HEK293T (cell line): ENCODE results near the gene CSNK2A2.

Source experiments
- CTCF ChIA-PET: fragments of 350-600 bp; formaldehyde crosslinking; extraction: SDS; loops from one replicate; lab custom pipeline; 2021; ENCODE audit warnings: antibody characterized with exemption, inconsistent platforms; lab: Yijun Ruan, JAX
- POLR2A ChIA-PET: fragments of 350-600 bp; formaldehyde crosslinking; extraction: SDS; loops from one replicate; lab custom pipeline; 2020; ENCODE audit warnings: antibody characterized with exemption, inconsistent platforms; lab: Yijun Ruan, JAX
- DNase-seq: peaks from one replicate; pipeline ENCODE4 v3.0.0; 2012; ENCODE audit warnings: mixed read lengths; ENCODE audit errors: extremely low spot score
- ARNT ChIP-seq: fragments of 450-650 bp; IDR thresholded peaks from 2 replicates; pipeline ENCODE4 v1.6.1; 2017; ENCODE audit warnings: mild to moderate bottlenecking
- BHLHE40 ChIP-seq: fragments of 450-650 bp; IDR thresholded peaks from 2 replicates; pipeline ENCODE4 v1.6.1; 2016; ENCODE audit warnings: mild to moderate bottlenecking, moderate library complexity, borderline replicate concordance
- CTBP1 ChIP-seq: fragments of 450-650 bp; IDR thresholded peaks from 2 replicates; pipeline ENCODE4 v1.6.1; 2016; ENCODE audit warnings: borderline replicate concordance
- ELF4 ChIP-seq: fragments of 450-650 bp; IDR thresholded peaks from 2 replicates; pipeline ENCODE4 v1.6.1; 2017; ENCODE audit warnings: antibody characterized with exemption
- FOXA1 ChIP-seq: fragments of 450-650 bp; IDR thresholded peaks from 2 replicates; pipeline ENCODE4 v1.6.1; 2016; ENCODE audit warnings: mild to moderate bottlenecking
- FOXK2 ChIP-seq: fragments of 450-650 bp; IDR thresholded peaks from 2 replicates; pipeline ENCODE4 v1.6.1; 2016; ENCODE audit warnings: mild to moderate bottlenecking
- FOXM1 ChIP-seq: fragments of 450-650 bp; IDR thresholded peaks from 2 replicates; pipeline ENCODE4 v1.6.1; 2017; ENCODE audit warnings: mild to moderate bottlenecking, borderline replicate concordance
- HDGF ChIP-seq: fragments of 450-650 bp; IDR thresholded peaks from 2 replicates; pipeline ENCODE4 v1.6.1; 2017; ENCODE audit warnings: antibody characterized with exemption, borderline replicate concordance
- L3MBTL2 ChIP-seq: fragments of 450-650 bp; conservative IDR thresholded peaks from 2 replicates; pipeline ENCODE4 v1.6.1; 2016; ENCODE audit warnings: mild to moderate bottlenecking
- LEF1 ChIP-seq: fragments of 450-650 bp; IDR thresholded peaks from 2 replicates; pipeline ENCODE4 v1.6.1; 2017; ENCODE audit warnings: mild to moderate bottlenecking, borderline replicate concordance
- NFRKB ChIP-seq: fragments of 450-650 bp; IDR thresholded peaks from 2 replicates; pipeline ENCODE4 v1.6.1; 2016; ENCODE audit warnings: mild to moderate bottlenecking, moderate library complexity
- PKNOX1 ChIP-seq: fragments of 450-650 bp; IDR thresholded peaks from 2 replicates; pipeline ENCODE4 v1.6.1; 2016
- SP1 ChIP-seq: fragments of 450-650 bp; IDR thresholded peaks from 2 replicates; pipeline ENCODE4 v1.6.1; 2017
- SUZ12 ChIP-seq: fragments of 450-650 bp; IDR thresholded peaks from 2 replicates; pipeline ENCODE4 v1.6.1; 2016; ENCODE audit warnings: mild to moderate bottlenecking
- TARDBP ChIP-seq: fragments of 450-650 bp; IDR thresholded peaks from 2 replicates; pipeline ENCODE4 v1.6.1; 2016
- ZNF384 ChIP-seq: fragments of 450-650 bp; IDR thresholded peaks from 2 replicates; pipeline ENCODE4 v1.6.1; 2016

CSNK2A2 gene

GRCh38 chr16:58148526-58148925 lies 49.4 kb downstream of the CSNK2A2 start:
- DNase-seq = no peak
- TF ChIP-seq PKNOX1 (no peak), FOXA1 (no peak), ELF4 (no peak), BHLHE40 (no peak), L3MBTL2 (no peak)
- ChIA-PET POLR2A (interaction anchor here (0.6 to 6.2 kb wide), 2 partner anchors 17 to 20 kb away, joined by 3 to 24 read pairs; partner anchors contain the start of gene CFAP20), CTCF (no interaction called here)

- ChIA-PET POLR2A (interaction anchor here (0.6 to 6.2 kb wide), 2 partner anchors 16 to 19 kb away, joined by 3 to 24 read pairs; partner anchors contain the start of gene CFAP20), CTCF (no interaction called here)
- no peak for DNase-seq
- TF ChIP-seq L3MBTL2 (no peak), FOXA1 (no peak)
These were observed 49.8 kb downstream of the CSNK2A2 start for GRCh38 chr16:58148099-58148498.

DNA sequence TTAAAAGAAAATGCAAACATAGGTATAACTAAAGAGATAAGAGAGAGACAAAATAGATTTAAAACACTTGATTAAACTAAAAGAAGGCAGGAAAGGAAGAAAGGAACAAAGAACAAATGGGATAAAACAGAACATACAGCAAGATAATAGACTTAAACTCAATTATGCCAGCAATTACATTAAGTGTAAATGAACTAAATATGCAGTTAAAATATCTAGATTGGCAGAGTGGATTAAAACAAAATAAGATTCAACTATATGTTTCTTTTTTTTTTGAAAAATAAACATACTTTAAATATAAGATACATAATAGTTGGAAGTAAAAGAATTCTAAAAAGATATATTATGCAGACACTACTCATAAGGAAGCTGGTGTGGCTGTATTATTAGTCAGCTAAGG lies 59.1 kb downstream of the CSNK2A2 start:
- ChIA-PET CTCF (no interaction called here), POLR2A (interaction anchor here (1.1 kb wide), 1 partner anchor 10 kb away, joined by 3 read pairs; the partner anchor contains the start of gene CFAP20)
- no peak for DNase-seq

GRCh38 chr16:58137581-58137980 lies 60.3 kb downstream of the CSNK2A2 start:
- ChIA-PET CTCF (no interaction called here), POLR2A (interaction anchor here (1.1 kb wide), 1 partner anchor 8 kb away, joined by 3 read pairs; the partner anchor contains the start of gene CFAP20)
- no peak for TF ChIP-seq HDGF
- no peak for TF ChIP-seq TARDBP
- no peak for TF ChIP-seq SP1
- TF ChIP-seq FOXK2 = no peak
- no peak for TF ChIP-seq ZNF384
- TF ChIP-seq CTBP1 = no peak
- TF ChIP-seq FOXA1 = no peak
- TF ChIP-seq L3MBTL2 = no peak
- no peak for DNase-seq

More for the DNA sequence above, 59.1 kb downstream of the CSNK2A2 start:
- no peak for TF ChIP-seq ARNT
- no peak for TF ChIP-seq LEF1
- no peak for TF ChIP-seq SP1
- no peak for TF ChIP-seq SUZ12
- TF ChIP-seq ZNF384 = no peak
- TF ChIP-seq ELF4 = no peak
- TF ChIP-seq FOXM1 = no peak
- TF ChIP-seq FOXA1 = no peak
- no peak for TF ChIP-seq PKNOX1
- TF ChIP-seq NFRKB = no peak
- TF ChIP-seq FOXK2 = no peak
- TF ChIP-seq TARDBP = no peak
- TF ChIP-seq L3MBTL2 = no peak
- no peak for TF ChIP-seq HDGF
- TF ChIP-seq BHLHE40 = no peak
- TF ChIP-seq CTBP1 = no peak

GRCh38 chr16:58129097-58129936 lies 68.6 kb downstream of the CSNK2A2 start, which contains the start of gene CFAP20:
Gene CFAP20 (minus strand): TSS chr16:58129381. CDS start chr16:58129115, 266 bp downstream.
- CTCF ChIA-PET = interaction anchor here (0.6 to 2.4 kb wide), 4 partner anchors 8 to 239 kb away, joined by 3 to 7 read pairs (median 4); no protein-coding TSS in a partner anchor

GRCh38 chr16:58128711-58129096 lies 69.2 kb downstream of the CSNK2A2 start:
- TF ChIP-seq SUZ12 (no peak), ELF4 (no peak)
- no peak for DNase-seq
- POLR2A ChIA-PET = interaction anchor here (0.8 to 3.5 kb wide), 18 partner anchors 8 to 281 kb away, joined by 3 to 24 read pairs (median 4); partner anchors contain the start of gene MMP15
- CTCF ChIA-PET = interaction anchor here (2.4 kb wide), 1 partner anchor 96 kb away, joined by 7 read pairs; no protein-coding TSS in a partner anchor

More at GRCh38 chr16:58129097-58129936, 68.6 kb downstream of the CSNK2A2 start, which contains the start of gene CFAP20:
- POLR2A ChIA-PET = interaction anchor here (0.7 to 3.5 kb wide), 33 partner anchors 9 to 511 kb away, joined by 3 to 24 read pairs (median 3); partner anchors contain the start of genes KATNB1 and MMP15
- peak; percentile 90 for DNase-seq
- TF ChIP-seq LEF1 = no peak; the same call in 1 of the 2 replicates
- peak; percentile 62 for TF ChIP-seq ELF4
- TF ChIP-seq PKNOX1 = peak; percentile 98
- peak; percentile 82 for TF ChIP-seq SP1
- TF ChIP-seq FOXA1 = no peak
- peak; percentile 98 for TF ChIP-seq L3MBTL2
- no peak for TF ChIP-seq SUZ12
- TF ChIP-seq CTBP1 = peak; percentile 75; the same call in 1 of the 2 replicates
